ENCODE measurements around the gene RPA1.

Gene RPA1

DNA sequence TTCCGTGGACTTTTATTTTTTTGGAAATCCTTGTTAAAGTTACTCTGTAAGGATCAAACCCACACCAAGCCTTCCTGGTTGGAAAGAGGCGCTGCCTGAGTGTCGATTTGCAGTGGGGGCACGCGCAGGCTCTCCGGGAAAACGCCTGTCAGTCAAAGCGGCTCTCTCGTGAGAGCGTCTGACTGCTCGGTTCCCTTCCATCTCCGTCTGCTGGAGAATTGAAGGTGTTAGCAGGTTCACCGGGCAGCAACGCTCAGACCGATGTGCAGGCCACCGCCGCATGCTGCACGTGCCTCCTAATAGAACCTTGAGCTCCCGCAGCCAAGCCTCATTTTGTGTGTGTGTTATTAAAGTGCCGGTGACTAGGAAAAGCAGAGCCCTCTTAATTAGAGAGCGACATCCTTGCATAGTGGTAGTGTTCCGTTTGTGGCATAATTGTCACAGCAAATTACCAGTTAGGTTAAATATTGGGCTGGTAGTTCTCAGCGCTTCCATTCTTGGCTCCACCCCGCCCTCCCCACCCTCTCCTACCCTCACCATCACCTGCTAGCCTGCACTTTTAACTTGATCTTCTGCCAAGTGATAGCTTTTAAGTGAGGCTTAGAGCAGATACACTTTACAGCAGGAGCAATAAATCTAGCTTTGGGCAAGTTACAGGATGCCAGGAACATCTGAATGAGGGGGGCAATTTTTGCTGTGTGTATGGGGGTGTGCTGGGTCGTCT lies 75.5 kb downstream of the RPA1 start:
- no peak for DNase-seq (ENCODE audit: low read depth)
- in situ Hi-C loops (cut with HindIII; ENCODE audit: low sequenced_read_pairs): no loop called here
- TF ChIP-seq, protein P1, sequence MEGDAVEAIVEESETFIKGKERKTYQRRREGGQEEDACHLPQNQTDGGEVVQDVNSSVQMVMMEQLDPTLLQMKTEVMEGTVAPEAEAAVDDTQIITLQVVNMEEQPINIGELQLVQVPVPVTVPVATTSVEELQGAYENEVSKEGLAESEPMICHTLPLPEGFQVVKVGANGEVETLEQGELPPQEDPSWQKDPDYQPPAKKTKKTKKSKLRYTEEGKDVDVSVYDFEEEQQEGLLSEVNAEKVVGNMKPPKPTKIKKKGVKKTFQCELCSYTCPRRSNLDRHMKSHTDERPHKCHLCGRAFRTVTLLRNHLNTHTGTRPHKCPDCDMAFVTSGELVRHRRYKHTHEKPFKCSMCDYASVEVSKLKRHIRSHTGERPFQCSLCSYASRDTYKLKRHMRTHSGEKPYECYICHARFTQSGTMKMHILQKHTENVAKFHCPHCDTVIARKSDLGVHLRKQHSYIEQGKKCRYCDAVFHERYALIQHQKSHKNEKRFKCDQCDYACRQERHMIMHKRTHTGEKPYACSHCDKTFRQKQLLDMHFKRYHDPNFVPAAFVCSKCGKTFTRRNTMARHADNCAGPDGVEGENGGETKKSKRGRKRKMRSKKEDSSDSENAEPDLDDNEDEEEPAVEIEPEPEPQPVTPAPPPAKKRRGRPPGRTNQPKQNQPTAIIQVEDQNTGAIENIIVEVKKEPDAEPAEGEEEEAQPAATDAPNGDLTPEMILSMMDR (IDR thresholded peaks at IDR 0.05; ENCODE audit: low read depth, low read length, missing control alignments): no peak
- H3K4me3 ChIP-seq (ENCODE audit: low read depth, low read length): no peak overlapping the region

DNA sequence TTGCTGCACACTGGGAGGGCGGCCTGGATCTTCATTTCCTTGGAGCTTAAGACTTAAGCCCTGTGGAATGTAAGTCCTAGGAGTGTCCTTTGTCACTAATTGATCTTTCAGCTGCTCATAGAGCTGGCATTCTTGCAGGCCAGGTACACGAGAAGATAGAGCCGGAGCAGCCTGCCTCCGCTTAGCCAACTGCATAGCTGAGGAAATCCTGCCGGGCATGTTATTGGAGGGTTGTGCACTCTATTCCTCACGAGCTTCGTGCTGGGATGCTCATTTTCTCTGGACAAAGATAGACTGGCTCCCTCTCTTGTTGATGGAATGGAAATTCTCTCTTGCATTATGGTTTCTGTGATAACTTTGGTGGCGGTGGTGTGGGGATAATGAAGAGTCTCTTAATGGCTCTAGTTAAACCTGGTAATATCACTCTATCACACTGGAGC lies 76.9 kb downstream of the RPA1 start:
- no peak for DNase-seq (ENCODE audit: low read depth)
- in situ Hi-C loops (cut with HindIII; ENCODE audit: low sequenced_read_pairs): no loop called here
- TF ChIP-seq, protein P1 (IDR thresholded peaks at IDR 0.05; ENCODE audit: low read depth, low read length, missing control alignments): no peak
- no peak overlapping the region for H3K4me3 ChIP-seq (ENCODE audit: low read depth, low read length)

DNA sequence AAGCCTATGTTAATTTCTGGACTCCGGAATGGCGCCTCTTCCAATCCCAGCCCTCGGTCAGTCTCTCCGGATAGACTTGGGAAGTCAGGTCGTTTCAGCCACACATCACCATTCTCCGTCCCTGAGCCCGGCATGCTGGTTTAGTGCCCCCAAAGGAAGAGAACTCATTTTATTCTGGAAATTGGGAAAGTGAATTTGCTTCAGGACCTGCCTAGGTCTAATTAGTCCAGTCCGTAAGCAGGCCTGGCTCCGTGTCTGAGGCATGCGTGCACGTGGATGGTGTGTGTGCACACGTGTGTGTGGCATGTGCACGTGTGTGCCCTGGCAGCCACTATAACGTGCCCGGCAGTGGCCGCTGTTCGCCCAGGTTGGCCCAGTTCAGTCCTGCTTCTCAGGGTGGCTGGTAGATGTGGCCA lies 77.4 kb downstream of the RPA1 start:
- no peak overlapping the region for H3K4me3 ChIP-seq (ENCODE audit: low read depth, low read length)
- in situ Hi-C loops (cut with HindIII; ENCODE audit: low sequenced_read_pairs): no loop called here
- TF ChIP-seq, protein P1 (IDR thresholded peaks at IDR 0.05; ENCODE audit: low read depth, low read length, missing control alignments): no peak
- DNase-seq (ENCODE audit: low read depth): no peak

DNA sequence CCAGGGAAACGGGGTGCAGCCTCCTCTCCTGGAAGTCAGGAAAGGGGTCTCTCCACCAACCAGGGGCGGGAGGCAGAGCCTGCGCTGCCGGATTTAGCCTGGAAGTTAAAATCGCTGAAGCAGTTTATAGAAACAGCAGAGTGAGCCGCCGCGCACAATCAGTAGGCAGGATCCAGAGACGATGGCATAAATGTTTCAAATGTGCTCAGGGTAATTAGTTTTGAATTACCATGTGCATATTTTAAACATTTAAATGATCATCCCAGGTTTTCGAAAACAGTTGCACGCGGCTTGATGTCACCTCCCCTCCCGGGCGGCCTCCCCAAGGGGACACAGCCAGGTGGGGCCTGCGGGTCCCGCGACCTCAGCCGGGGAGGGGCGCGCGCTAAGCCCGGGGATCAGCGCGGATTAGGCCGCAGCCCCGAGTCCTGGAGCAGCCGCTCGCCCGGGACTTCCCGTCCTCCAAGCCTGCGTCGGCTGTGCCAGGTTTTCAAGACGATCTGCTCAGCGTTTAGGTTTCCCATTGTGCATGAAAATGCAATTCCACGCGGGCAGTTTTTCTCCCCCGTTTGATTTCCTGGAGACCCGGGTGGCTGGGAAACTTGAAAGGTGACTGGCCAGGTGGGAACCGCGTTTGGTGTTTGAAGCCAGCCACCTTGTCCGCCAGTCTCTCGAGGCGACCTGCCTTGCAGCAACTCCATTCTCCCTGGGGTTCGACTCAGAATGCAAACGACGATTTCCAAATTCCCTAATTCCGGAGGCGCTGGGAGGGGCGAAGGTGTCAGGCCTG lies 78.3 kb downstream of the RPA1 start:
- in situ Hi-C loops (cut with HindIII; ENCODE audit: low sequenced_read_pairs): no loop called here
- DNase-seq (ENCODE audit: low read depth): peak; percentile 34
- TF ChIP-seq, protein P1 (IDR thresholded peaks at IDR 0.05; ENCODE audit: low read depth, low read length, missing control alignments): no peak
- H3K4me3 ChIP-seq (ENCODE audit: low read depth, low read length): peak overlapping the region; percentile 19

DNA sequence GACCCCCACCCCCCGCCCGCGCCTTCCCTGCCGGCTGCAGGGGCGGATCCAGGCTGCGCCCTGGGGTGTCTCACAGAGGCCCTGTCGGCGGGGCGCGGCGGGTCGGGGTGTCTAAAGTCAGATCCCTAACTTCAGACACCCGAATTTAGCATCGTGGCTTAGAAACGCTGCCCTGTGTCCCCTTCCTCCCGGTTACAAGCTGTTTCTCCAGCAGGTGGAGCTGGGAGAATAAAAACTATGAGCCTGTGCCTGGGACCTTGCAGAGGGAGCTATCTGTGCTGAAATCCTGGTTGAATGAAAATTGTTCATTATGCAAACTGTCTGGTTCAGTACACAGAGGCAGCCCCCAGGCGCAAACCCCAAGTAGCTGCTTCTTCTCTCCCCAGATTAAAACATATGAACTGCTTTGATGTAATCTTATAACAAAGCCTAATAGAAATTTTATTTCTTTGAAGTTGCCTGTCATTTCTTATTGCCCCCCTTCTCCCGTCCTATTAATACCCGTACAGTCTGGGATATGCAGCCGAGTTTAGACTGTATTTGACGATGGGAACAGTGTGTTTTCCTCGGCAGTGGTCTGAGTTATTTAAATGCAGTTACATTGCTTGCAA lies 79.0 kb downstream of the RPA1 start:
- peak overlapping the region; percentile 19 for H3K4me3 ChIP-seq (ENCODE audit: low read depth, low read length)
- in situ Hi-C loops (cut with HindIII; ENCODE audit: low sequenced_read_pairs): no loop called here
- peak; percentile 55 for DNase-seq (ENCODE audit: low read depth)
- TF ChIP-seq, protein P1 (IDR thresholded peaks at IDR 0.05; ENCODE audit: low read depth, low read length, missing control alignments): peak; percentile 79

DNA sequence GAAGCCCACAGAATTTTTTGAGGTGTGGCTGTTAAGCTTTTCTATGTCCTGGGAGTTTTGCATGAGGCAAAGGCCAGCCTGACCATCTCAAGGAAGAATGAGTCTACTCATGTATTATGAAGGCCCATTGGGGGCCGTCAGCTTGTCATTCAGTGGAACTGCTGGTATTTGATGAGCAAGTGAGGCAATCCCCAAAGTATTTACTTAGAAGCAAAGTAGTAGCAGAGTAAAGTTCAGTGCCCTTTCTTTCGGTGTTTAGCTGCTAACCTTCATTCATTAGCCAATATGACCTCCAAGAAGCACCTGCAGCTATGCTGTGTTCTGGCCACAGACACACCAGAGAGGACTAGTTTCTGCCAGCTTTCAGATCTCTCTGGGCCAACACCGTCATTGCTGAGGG lies 80.2 kb downstream of the RPA1 start:
- DNase-seq (ENCODE audit: low read depth): no peak
- H3K4me3 ChIP-seq (ENCODE audit: low read depth, low read length): no peak overlapping the region
- in situ Hi-C loops (cut with HindIII; ENCODE audit: low sequenced_read_pairs): no loop called here
- TF ChIP-seq, protein P1 (IDR thresholded peaks at IDR 0.05; ENCODE audit: low read depth, low read length, missing control alignments): no peak
